HG03108 (cell line): Measurements from ENCODE around the gene PTPRN2.

ENCODE experiments used
- ATAC-seq: cut with Tn5 transposase; IDR thresholded peaks from one replicate; pipeline ENCODE4 v1.9.1; 2021; ENCODE audit warnings: moderate library complexity; ENCODE audit not compliant: unreplicated experiment

Gene PTPRN2

DNA sequence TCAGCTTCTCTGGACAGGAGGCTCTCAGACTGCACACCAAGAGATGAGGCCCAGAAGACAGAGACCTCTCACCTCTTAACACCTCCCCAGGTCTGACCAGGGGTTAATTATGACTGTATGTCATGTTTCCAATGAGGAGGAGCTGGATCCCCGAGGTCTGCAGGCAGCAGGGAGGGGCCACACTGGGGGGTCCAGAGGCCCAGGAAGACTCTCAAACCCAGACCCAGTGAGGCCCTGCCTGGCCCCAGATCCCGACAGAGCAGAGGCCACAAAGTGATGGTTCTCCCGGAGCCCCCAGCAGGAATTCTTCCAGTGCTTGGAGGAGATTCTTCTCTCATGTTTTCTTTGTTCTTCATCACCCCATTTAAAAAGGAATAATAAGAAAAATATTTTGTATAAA is 28.8 kb downstream of the PTPRN2 start:
- ATAC-seq, result no peak

DNA sequence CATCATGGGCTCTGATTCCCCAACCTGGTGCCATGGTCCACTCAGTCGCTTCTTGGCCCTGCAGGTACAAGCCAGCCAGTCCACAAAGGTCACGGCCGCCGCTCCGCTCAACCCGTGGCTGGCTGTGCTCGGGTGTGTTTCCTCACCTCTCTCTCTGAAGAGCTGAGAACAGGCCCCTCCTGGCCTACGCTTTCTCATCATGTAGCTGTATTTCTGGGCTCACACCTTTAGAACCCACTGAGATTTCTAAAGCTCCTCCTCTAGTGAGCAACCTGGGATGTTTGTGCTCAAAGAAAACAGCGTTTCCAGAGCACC is 30.2 kb downstream of the PTPRN2 start:
- no peak for ATAC-seq

DNA sequence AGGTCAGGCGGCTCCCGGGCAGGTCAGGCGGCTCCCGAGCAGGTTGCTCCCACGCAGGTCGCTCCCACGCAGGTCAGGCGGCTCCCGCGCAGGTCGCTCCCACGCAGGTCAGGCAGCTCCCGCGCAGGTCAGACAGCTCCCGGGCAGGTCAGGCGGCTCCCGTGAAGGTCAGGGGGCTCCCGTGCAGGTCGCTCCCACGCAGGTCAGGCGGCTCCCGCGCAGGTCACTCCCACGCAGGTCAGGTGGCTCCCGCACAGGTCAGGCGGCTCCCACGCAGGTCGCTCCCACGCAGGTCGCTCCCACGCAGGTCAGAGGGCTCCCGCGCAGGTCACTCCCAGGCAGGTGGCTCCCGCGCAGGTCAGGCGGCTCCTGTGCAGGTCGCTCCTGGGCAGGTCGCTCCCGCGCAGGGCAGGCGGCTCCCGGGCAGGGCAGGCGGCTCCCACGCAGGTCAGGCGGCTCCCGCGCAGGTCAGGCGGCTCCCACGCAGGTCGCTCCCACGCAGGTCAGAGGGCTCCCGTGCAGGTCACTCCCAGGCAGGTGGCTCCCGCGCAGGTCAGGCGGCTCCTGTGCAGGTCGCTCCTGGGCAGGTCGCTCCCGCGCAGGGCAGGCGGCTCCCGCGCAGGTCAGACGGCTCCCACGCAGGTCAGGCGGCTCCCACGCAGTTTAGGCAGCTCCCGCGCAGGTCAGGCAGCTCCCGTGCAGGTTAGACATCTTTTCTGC is 30.7 kb downstream of the PTPRN2 start:
- ATAC-seq, result no peak

DNA sequence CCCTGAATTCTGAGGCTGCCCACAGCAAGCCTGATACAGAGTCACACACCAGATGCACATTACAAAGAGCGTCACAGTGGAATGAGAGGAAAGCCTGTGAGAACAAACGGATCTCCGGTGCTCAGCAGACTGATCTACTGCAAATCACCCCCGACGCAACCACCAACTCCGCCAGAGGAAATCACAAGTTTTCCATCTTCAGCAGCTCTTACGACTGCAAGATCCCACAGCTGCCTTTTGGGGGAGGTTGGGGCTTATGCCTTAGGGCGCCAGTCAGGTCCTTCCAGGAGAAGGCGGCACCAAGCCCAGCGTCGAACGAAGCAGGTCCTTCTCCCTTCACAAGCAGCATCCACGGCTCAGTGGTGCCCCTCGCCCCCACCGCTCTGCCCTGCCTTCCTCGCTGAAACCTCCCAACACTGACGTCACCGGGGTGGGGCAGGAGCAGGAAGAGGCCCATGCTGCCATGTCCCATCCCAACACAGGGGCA is 32.5 kb downstream of the PTPRN2 start:
- no peak for ATAC-seq

DNA sequence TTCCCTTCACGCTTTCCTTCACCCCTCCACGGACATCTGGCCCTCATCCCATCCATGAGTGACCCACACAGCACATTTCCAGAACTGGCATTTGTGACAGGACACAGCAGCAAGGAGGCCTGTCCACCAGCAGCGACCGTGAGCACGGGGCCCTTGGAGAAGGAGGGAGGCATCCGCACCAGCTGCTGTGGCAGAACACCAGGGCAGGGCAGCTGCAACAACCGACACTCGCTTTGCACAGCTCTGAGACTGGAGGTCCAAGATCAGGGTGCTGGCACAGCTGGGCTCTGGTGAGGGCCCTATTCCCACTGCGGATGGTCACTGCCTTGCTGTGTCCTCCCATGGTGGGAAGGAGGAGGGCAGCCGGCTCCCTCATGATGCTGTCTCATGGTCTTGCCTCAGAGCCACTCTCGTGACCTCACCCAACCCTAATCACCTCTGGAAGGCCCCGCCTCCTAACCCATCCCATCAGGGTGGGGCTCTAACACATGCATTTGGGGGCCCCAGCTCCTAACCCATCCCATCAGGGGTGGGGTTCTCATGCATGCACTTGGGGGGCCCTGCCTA is 36.7 kb downstream of the PTPRN2 start:
- ATAC-seq, result no peak

DNA sequence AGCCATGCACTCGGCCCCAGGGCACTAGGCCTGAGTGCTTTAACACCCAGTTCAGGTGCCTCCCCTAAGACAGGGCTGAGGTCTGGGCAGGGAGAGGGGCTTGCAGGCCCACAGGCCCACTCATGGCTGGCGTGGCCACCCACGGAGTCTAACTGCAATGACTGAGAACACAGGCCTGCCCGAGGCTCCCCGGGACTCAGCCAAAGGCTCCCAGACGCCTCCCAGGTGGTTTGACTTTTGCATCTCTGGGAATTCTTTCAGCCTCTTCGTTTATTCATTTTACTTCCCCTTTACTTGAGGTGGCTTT is 37.3 kb downstream of the PTPRN2 start:
- ATAC-seq, result no peak

DNA sequence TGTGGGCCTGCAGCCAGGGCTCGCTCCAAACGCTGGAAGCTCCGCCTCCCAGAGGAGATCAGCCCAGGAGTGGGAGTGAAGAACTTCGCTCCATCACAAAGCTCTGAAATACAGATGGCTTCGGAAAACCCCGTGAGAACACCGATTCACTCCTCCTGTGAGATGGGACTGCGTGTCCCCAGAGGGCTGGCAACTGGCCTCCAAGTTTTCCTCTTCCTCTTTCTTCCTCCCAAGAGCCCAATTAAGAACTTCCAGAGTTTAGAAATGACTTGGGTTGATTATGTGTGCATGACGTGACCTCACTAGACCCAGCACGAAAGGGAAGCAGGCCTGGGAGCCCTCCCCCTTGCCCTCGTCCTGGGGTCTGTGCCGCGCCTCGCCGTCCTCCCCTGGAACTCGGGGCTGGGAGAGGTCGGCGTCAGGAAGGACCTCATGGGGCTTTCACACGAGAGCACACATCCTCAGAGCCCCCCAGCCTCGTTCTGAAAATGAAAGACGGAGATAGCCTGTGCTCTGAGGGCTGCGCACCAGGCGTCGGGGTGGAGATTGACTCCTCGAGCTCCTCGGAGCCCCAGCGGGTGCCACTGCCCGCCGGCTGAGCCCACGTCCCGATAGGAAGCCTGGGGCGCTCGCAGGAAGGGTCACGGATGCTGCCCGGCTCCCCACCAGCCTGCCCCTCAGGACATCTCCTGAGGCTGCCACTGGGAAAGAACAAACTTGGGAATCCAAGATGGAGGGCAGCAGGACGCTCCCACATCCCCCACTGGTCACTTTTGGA is 37.8 kb downstream of the PTPRN2 start:
- ATAC-seq, result no peak

DNA sequence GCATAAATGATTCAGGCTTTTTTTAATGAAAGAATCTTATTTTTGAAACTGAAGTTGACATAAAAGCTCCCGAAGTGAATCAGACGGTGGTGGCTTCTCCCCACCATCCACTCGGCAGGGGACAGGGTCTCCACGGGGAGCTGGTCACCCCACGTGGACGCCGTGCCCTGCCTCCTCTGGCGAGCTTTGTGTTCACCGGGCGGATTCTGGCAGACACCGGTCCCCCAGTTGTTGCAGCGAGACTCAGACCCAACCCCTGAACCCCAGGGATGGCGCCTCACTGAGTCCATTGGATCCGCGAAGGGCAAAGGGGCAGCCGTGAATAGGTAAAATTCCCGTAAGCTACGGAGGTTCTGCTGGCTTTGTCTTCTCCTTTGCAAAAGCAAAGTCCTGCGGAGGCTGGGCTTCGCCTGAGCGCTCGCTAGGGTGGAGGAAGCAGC is 38.4 kb downstream of the PTPRN2 start:
- ATAC-seq, result no peak

DNA sequence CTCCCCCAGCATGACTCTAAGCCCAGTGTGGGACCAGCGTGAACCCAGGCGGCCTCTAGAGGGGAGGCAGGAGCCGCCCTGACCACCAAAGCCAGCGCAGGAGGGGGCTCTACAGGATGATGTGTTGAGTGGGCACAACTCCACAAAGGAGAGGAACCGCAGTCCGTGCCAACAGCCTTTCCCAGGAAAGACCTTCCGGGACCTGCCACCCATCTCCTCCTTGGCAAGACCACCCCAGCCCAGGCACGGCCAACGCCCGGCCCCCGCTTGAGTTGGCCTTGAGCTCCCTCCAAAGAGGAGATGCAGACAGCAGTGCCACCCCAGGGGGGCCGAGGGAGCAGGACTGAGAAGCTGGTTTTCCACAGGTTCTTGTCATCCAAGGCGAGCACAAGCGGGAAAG is 38.9 kb downstream of the PTPRN2 start:
- no peak for ATAC-seq

DNA sequence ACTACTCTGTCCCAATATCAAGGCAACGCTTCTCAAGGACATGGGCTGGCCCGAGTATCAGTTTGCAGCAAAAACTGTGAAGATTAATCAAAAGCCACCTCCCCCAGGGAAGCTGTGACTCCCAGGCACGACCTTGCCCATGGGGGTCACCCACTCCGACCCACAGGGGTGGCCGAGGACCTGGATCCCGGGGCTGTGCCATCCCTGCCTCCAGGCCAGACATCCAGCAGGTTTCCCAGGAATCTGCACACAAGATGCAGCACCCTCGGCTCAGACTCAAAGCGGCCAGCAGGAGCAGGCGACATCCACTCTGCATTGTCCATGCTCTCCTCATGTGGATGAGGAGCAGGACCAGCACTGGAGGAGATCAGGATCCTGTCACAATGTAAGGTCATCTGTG is 39.8 kb downstream of the PTPRN2 start:
- ATAC-seq, result no peak

DNA sequence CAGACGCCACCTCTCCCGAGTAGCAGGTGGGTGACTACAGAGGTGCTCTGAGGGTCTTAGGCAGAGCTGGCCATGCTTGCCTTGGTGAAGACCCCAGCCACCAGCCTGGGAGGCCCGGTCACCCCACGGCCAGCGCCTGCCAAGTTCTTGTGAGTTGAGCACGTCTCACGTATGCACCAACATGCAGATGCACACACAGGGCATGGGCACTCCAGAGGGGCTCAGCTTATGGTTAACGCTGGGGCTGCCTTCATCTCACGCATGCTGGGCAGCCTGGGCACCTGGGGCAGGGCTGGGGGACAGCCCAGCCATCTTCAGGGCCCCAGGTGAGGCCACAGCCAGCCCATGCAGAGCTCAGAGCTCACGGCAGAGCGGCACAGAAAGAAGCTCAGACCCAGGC is 41.0 kb downstream of the PTPRN2 start:
- ATAC-seq, result no peak

DNA sequence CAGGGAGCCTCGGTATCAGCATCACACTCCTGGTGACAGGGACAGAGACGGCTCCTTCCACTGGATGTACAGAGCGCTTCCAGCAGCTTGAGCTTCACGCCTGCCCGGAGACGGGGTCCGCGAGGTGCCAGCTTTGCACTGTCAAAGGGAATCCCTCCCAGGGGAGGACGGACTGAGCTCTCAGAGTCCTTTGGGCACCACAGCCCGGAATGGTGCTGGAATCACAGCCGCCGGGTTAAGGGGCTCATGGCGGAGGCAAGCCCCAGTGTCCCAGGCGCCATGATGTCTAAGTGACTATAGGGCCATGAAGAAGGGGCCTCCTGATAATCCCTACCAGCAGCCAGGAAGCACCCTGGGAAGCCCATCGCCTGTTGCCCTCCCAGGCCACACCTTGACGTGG is 41.4 kb downstream of the PTPRN2 start:
- ATAC-seq, result no peak

DNA sequence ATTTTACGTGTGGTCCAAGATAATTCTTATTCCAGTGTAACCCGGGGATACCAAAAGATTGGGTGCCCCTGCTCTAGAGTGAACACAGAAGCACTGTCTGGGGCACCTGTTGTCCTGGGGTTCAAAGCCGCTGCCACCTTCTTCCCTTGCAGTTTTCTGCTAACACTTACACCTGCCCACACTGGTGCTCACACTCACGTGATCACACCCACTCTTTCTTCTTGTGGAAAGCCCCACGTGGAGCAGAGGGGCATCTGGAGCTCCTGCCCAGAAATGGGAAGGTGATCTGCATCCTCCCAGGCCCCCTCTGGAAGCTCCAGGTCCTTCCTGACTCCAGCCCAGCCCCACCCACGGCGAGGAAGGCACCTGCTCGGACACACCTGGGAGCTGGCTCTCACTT is 42.9 kb downstream of the PTPRN2 start:
- ATAC-seq, result no peak

DNA sequence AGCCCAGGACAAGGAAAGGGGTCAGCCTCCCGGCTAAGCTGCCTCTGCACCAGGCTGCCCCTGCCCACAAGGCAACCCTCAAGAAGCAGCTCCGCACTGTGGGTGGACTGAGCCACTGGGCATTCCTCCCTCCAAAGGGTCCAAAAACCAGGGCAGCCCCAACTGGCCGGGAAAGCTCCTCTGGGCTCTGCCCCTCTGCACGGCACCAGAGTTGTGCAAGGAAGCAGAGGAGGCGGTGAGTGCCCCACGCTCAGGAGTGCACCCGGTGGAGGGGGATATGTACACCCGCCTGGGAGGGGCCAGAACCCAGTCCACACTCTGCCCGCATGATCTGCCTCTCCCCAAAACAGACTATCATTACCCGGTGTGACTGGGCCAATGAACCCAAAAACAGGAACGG is 43.8 kb downstream of the PTPRN2 start:
- ATAC-seq, result no peak

DNA sequence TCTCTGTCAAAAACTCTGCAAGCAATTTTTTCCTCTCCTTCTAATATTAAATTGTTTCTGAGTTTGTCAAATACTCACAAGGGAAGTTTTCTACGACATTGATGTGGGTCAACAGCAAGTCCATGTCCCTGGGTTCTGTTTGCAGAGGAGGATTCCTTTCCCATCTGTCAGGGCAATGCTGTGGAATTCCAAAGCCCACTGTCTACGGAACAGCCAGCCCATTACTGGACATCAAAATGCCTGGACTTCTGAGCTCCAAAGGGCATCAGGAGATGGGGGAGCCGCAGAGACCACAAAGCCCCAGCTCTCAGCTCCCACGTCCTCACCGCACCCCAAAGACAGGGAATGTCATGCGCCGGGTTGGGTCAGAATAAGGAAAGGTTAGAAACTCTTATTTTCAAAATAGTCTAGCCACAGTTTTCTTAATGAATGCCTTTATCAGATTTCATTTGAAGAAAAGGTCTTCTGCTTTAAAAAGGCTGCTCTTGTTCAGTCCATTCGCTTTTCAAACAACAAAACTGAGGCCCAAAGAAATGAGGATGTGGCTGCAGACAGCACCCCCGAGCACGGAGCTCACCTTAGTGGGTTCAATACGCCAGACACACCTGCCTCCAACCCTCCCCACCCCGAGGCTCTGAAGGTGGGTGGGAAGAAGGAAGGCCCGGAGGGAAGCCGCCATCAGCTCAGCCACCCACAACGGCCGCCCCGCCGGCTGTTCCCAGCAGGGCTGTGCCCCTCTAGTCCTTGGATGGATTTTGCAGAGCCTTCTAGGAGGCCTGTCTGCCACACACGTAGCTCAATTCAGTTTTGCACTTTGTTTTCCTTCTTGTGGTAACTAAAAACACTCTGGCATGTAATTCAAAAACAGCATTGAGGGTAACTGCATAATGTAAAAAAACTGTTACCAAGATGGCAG is 44.7 kb downstream of the PTPRN2 start:
- ATAC-seq, result no peak

DNA sequence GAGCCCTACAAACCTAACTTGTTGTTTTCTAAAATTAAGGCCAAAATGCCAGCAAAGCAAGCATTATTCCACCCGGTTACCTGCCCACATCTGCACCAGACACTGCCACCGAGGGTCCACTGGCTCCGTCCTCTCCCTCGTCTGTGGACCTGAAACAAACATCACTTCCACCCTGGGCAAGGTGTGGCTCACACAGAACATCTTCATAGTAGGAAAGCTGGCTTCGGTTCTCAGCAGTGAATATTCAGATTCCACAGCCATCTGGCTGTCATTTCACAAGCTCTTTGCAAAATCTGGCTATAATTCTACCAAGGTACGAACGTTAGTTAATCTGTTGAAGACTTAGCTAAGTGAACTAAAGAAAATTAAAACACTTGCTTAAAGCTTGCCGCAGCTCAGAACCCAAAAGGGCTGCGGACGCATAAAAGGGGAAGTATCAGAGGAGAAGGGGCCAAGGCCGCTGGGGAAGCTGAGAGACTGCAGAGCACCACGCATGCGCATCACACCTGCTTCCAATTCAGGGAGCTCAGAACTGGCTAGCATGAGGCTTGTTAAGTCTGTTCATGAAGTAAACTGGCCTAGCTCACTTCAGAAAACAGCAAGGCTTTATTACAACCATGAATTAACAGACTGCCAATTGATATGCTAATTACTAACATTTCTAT is 46.1 kb downstream of the PTPRN2 start:
- peak; percentile 66 for ATAC-seq

DNA sequence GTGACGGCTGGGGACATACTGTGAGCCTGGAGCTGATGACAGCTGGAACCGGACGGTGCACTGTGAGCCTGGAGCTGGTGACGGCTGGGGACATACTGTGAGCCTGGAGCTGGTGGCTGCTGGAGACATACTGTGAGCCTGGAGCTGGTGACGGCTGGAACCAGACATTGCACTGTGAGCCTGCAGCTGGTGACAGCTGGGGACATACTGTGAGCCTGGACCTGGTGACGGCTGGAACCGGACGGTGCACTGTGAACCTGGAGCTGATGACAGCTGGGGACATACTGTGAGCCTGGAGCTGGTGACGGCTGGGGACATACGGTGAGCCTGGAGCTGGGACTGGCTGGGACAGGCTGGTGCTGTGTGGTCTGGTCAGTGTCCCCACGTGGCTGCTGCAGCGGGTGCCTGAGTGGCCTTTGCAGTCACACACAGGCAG is 47.9 kb downstream of the PTPRN2 start:
- no peak for ATAC-seq

DNA sequence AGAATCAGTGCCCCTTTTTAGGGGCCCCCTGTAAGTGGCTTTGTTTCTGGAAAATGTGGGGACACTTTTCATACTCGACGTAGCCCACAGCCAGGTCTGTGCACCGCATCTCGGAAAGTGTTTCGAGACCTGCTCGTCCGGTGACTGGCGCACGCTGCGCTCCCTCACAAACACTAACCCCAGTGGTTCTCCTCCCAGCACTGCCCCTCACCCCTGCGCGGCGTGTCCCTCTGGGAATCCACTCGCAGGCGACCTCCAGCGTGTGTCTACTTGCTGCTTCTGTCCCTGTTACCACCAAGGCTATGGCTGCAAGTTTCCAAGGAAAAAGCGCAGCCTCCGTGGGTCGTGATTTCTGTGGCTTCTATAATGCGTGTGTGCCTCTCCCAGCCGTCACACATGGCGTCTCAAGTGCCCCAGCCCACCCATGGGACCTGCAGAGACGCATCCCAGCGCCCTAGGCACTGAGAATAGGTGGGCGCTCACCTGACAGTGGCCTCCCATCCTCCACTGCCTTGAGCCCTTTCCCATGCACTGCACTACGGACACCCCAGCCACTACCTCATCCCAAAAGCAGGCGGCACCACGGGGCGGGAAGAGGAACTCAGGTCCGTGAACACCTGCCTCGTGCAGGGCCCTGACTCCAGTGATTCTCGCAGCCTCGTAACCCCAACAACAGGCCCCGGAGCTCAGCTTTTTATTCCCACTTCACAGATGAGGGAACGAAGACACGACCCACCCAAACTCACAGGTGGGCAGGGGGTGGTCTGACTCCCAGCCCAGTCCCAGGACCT is 49.3 kb downstream of the PTPRN2 start:
- no peak for ATAC-seq

DNA sequence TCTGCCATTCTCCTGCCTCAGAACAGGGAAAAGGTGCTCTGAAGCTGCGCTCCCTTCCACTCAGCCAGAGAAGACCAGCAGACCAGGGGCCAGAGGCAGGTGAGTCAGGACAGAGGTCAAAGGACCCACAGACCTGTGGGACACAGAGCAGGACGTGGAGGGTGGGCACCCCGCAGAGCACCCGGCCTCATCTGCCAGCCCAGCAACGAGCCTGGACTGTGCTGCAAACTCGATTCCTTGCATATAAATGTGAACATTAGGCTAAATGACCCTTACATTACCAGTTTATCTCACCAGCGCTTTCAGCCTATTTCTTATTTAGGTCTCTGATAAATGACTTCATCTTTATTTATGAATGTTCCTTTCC is 50.1 kb downstream of the PTPRN2 start:
- no peak for ATAC-seq

DNA sequence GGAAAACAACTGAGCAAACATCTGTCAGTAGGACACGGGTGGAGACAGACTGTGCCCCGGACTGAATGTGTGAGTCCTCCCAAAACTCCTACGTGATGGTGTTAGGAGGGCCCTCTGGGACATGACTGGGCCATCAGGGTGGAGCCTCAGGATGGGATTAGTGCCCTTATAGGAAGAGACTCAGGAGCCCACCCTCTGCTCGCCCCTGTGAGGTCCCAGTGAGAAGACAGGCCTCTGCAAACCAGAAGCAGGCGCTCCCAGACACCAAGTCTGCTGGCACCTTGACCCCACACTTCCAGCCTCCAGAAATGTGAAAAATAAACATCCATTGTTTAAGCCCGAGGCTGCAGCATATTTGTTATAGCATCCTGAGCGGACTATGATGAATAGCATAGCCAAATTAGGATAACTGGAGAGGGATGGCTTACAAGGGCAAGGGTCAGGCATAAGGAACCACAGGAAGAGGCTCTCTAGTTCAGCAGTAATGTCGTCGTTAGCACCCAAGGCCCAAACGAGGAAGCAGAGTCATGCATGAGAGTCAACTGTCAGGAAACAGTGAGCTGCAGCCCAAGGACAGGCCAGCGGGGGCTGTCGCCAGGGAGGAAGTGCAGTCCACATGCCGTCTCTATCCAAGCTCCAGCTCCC is 50.6 kb downstream of the PTPRN2 start:
- ATAC-seq, result no peak
